HG02610 (cell line): ENCODE measurements around the gene ZFP64.

Experiments
- ATAC-seq: cut with Tn5 transposase; IDR thresholded peaks from one replicate; pipeline ENCODE4 v1.9.1; 2021; ENCODE audit warnings: mild to moderate bottlenecking, moderate library complexity; ENCODE audit not compliant: unreplicated experiment

ZFP64 gene

GRCh38 chr20:52118016-52118623 is 73.5 kb downstream of the ZFP64 start:
- ATAC-seq: no peak

GRCh38 chr20:52110456-52110855 is 81.1 kb downstream of the ZFP64 start:
- ATAC-seq: no peak

DNA sequence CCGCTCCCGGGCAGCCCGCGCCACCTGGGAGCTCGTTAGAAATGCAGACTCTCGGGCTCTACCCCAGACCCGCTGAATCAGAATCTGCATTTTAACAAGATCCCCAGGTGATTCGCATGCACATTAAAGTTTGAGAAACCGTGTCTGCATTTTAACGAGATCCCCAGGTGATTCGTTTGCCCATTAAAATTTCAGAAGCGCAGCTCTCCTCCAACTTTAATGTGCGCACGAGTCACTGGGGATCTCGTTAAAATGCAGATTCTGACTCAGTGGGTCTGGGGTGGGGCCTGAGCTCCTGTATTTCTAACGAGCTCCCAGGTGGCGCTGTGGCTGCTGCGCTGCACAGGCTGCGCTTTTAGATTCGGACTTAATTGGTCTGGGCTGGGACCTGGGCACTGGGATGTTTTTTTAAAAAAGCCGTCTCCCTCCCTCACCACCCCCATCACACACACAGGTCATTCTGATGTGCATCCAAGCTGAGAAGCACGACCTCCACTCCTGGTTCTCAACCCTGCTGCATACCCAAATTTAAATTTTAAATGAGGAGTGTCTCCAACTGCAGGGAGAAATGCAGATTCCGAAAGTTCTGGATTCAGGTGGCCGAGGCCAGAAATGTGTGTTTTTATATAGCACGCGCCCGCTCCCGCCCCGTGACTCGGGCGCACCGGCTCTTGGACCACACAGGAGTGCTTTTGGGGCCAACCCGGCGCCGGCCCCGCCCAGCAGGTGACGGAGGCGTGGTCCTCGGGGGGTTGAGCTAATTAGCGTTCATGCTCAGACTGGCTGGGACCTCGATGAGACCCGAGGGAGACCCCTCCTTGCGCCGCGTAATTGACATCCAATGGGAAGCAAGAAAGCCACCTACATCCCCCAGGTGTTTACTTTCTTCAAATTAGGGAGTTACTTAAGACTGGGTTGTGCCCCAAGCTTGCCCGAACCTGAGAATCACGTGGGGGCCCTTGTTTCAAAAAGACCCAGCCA is 85.8 kb downstream of the ZFP64 start:
- no peak for ATAC-seq

GRCh38 chr20:52104546-52105441 is 86.8 kb downstream of the ZFP64 start:
- ATAC-seq: no peak

- ATAC-seq: no peak
These were observed 87.5 kb downstream of the ZFP64 start for GRCh38 chr20:52103913-52104545.

GRCh38 chr20:52103335-52103912 is 88.2 kb downstream of the ZFP64 start:
- ATAC-seq: no peak

GRCh38 chr20:52102559-52102958 is 89.0 kb downstream of the ZFP64 start:
- ATAC-seq: no peak

GRCh38 chr20:52102126-52102525 is 89.5 kb downstream of the ZFP64 start:
- ATAC-seq: no peak
